C4-2B (cell line): ENCODE data around the gene CDC73.
"Not testable (repeated sequence)": the region's sequence is repeated elsewhere in the genome, so short reads cannot be mapped to it uniquely, and the experiment has no call there.

ENCODE experiments used
- H3K27ac ChIP-seq: fragments of 450-650 bp; 2 replicates; pipeline ENCODE4 v1.5.1; 2017
- ZFX ChIP-seq: fragments of 450-650 bp; IDR thresholded peaks from 2 replicates; pipeline ENCODE4 v1.6.1; 2017
- TF ChIP-seq, protein P1 (sequence below): fragments of 450-650 bp; conservative IDR thresholded peaks from 2 replicates; pipeline ENCODE4 v1.5.1; 2017; ENCODE audit warnings: mild to moderate bottlenecking

The CDC73 gene

DNA sequence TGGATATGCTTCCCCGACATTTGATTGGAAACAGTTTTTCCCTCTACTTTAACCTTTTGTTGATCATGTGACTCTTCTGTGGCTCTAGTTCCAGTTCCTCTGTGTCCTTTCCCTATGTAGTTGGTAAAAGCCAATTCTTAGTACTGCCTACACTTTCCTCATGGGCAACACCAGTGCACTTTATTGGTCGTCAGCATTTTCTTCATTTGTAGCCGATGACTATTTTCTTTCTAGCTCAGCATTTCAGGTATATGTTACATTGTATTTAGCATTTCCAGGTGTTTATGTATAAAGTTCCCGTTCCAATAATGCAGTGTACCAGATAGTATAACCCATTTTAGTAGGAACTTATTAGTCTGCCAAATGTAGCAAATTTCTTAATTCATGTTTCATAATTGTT lies 92.2 kb downstream of the CDC73 start:
- TF ChIP-seq, protein P1, sequence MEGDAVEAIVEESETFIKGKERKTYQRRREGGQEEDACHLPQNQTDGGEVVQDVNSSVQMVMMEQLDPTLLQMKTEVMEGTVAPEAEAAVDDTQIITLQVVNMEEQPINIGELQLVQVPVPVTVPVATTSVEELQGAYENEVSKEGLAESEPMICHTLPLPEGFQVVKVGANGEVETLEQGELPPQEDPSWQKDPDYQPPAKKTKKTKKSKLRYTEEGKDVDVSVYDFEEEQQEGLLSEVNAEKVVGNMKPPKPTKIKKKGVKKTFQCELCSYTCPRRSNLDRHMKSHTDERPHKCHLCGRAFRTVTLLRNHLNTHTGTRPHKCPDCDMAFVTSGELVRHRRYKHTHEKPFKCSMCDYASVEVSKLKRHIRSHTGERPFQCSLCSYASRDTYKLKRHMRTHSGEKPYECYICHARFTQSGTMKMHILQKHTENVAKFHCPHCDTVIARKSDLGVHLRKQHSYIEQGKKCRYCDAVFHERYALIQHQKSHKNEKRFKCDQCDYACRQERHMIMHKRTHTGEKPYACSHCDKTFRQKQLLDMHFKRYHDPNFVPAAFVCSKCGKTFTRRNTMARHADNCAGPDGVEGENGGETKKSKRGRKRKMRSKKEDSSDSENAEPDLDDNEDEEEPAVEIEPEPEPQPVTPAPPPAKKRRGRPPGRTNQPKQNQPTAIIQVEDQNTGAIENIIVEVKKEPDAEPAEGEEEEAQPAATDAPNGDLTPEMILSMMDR: no peak
- TF ChIP-seq ZFX: no peak
- no peak overlapping the region for H3K27ac ChIP-seq

DNA sequence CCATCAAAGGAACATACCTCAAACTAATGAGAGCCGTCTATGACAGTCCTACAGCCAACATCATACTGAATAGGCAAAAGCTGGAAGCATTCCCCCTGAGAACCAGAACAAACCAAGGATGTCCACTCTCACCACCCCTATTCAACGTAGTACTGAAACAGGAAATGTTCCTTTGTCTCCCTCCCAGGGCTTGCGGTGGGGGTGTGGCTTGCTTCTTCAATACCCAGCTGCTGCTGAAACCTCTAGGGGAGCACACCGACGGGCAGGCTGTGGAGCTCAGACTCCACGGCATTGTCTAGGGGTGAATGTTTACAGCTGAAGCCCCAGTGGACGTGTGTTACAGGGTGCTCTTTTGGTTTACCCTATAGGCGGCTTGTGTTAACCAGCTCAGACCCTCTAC lies 95.1 kb downstream of the CDC73 start:
- no peak overlapping the region for H3K27ac ChIP-seq
- TF ChIP-seq, protein P1: no peak

GRCh38 chr1:193219391-193219790 lies 97.6 kb downstream of the CDC73 start:
- no peak overlapping the region for H3K27ac ChIP-seq

DNA sequence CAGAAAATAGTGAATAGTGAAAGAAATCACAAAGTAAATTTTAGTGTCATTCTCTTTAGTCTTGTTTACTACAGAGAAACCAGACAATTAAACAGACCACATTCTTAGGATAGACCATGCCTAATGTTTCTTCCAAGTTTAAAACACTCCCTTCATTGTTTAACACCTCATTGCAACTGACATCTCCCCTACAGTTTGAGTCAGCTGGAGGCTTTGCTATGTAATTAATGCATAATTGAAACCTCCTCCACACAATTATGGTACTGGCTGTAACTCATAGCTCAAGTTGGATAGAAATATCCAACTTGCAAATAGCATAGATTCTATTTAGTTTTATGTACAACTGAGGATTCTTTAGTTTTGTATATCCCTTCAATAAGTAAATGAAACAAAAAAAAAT lies 99.8 kb downstream of the CDC73 start:
- no peak overlapping the region for H3K27ac ChIP-seq
- TF ChIP-seq ZFX: no peak
- TF ChIP-seq, protein P1: no peak

More at GRCh38 chr1:193219391-193219790, 97.6 kb downstream of the CDC73 start:
- TF ChIP-seq, protein P1: no peak
- TF ChIP-seq ZFX: no peak

DNA sequence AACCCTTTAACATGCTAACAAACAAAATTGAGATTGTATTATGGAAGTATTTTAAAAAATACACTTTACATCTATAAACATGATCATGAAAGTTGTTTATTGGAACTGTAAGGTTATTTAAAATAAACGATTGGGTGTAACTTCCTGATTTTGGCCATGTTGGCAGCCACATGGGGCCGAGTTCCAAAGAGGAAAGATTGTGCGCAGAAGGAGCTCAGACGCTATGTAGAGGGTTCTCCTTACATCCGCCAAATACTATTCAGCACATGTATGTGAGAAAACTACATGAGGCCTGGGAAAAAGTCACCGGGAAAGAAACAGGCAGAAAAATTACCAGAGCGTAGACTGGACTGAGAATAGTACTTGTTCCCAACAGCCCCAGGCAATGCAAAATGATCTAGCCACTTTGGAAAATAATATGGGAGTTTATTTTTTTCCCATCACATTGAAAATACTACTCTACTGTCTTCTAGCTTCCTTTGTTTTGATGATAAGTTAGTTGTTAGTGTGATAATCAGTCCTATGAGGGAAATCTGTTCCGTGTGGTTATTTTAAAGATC lies 100.3 kb downstream of the CDC73 start:
- H3K27ac ChIP-seq: no peak overlapping the region
- TF ChIP-seq ZFX: no peak

DNA sequence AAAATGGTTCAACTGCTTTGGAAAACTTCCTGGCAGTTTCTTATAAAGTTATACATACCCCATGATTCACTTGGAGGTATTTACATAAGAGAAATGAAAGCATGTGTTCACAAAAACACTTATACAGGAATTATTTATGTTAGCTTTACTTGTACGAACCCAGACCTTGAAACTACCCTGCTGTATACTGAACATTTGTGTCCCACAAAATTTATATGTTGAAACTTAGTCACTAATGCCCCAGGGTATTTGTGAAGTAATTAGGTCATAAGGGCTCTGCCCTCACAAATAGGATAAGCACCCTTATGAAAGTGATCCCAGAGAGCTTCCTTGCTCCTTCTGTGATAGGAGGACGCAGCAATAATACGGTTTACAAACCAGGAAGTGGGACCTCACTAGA lies 107.3 kb downstream of the CDC73 start:
- H3K27ac ChIP-seq: no peak overlapping the region
- TF ChIP-seq, protein P1: no peak
- no peak for TF ChIP-seq ZFX

DNA sequence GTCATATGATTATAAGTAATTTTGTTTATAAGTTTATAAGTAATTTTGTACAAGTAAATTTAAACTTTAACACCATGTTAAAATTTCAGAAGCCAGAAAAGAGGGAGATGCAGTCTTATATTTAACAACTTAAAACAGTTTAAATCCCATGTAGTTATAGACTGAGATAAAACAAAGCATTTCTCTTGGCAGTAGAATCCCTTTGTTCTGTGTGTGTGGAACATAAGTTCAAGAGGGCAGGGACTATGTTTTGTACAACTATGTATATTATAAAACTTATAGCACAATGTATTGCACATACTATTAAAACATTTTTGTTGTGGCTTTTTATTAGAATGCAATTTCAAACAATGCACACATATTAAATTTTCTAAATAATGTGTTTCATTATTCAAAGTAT lies 109.3 kb downstream of the CDC73 start:
- not testable (repeated sequence) for H3K27ac ChIP-seq

DNA sequence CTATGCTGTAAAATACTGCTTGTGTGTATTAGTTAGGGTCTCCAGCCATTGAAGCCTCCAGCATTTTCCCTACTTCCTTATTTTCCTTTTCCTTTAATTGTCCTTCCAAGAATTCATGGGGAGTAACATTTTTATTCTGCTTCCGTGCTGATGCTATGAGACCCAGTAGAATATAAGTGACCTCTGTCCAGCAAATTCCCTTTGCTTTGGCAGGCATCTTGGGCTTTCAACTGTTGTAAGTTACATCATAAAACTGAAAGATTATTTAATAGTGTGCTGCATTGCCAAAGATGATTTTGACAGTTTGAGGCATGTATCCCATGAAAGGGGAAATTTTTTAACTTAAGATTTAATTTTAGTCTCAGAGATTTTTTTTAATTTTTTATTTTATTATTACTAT lies 112.7 kb downstream of the CDC73 start:
- TF ChIP-seq, protein P1: no peak
- TF ChIP-seq ZFX: no peak
- H3K27ac ChIP-seq: no peak overlapping the region
